GM23248 (cell line): Measurements from ENCODE around the gene DPYD. TPM values are rescaled to one million over a fixed set of nuclear protein-coding genes. Genes with fewer than 3 reads are reported as not detected.

Source experiments
- DNase-seq: peaks from one replicate; pipeline ENCODE4 v3.0.0-alpha.2; 2015
- H2AFZ ChIP-seq: fragments of 200-600 bp; sonication (generic); 2 replicates; pipeline ENCODE4 v1.6.1; 2016; ENCODE audit warnings: antibody characterized with exemption
- H3F3A ChIP-seq: fragments of 200-600 bp; sonication (generic); 2 replicates; pipeline ENCODE4 v1.6.1; 2016; ENCODE audit warnings: mild to moderate bottlenecking, antibody characterized with exemption, mixed run types; ENCODE audit not compliant: insufficient read depth
- H3K27ac ChIP-seq: fragments of 200-600 bp; sonication (generic); 2 replicates; pipeline ENCODE4 v1.5.1; 2016; ENCODE audit warnings: mild to moderate bottlenecking
- H3K27me3 ChIP-seq: fragments of 200-600 bp; sonication (generic); replicated peaks from 2 replicates; pipeline ENCODE4 v1.6.1; 2016; ENCODE audit warnings: mild to moderate bottlenecking; ENCODE audit not compliant: insufficient read depth
- H3K36me3 ChIP-seq: fragments of 200-600 bp; sonication (generic); 2 replicates; pipeline ENCODE4 v1.6.1; 2016; ENCODE audit warnings: low read depth, mild to moderate bottlenecking
- H3K4me1 ChIP-seq: fragments of 200-600 bp; sonication (generic); 2 replicates; pipeline ENCODE4 v1.6.1; 2016; ENCODE audit warnings: mild to moderate bottlenecking; ENCODE audit not compliant: insufficient read depth
- H3K4me2 ChIP-seq: fragments of 200-600 bp; sonication (generic); one replicate; pipeline ENCODE4 v1.6.1; 2016; ENCODE audit warnings: mild to moderate bottlenecking; ENCODE audit not compliant: unreplicated experiment
- H3K4me3 ChIP-seq: fragments of 200-600 bp; sonication (generic); 2 replicates; pipeline ENCODE4 v1.5.1; 2016; ENCODE audit warnings: mild to moderate bottlenecking
- H3K79me2 ChIP-seq: fragments of 200-600 bp; sonication (generic); 2 replicates; pipeline ENCODE4 v1.6.1; 2016; ENCODE audit warnings: mild to moderate bottlenecking; ENCODE audit not compliant: insufficient read depth
- H3K9ac ChIP-seq: fragments of 200-600 bp; sonication (generic); 2 replicates; pipeline ENCODE4 v1.6.1; 2016; ENCODE audit warnings: mild to moderate bottlenecking
- H3K9me2 ChIP-seq: fragments of 200-600 bp; sonication (generic); 2 replicates; pipeline ENCODE4 v1.6.1; 2016; ENCODE audit warnings: mixed run types, mild to moderate bottlenecking, moderate library complexity; ENCODE audit not compliant: insufficient read depth
- H3K9me3 ChIP-seq: fragments of 200-600 bp; sonication (generic); one replicate; pipeline ENCODE4 v1.6.1; 2017; ENCODE audit warnings: low read depth
- H4K20me1 ChIP-seq: fragments of 200-600 bp; sonication (generic); 2 replicates; pipeline ENCODE4 v1.6.0; 2016; ENCODE audit not compliant: insufficient read depth
- EZH2 ChIP-seq: fragments of 200-600 bp; sonication (generic); IDR thresholded peaks from 2 replicates; pipeline ENCODE4 v1.6.1; 2018; ENCODE audit warnings: antibody characterized with exemption, mild to moderate bottlenecking; ENCODE audit not compliant: insufficient read depth, poor library complexity, severe bottlenecking
- EZH2phosphoT487 ChIP-seq: fragments of 200-600 bp; sonication (generic); IDR thresholded peaks from 2 replicates; pipeline ENCODE4 v1.6.1; 2018; ENCODE audit warnings: antibody characterized with exemption, moderate library complexity, mild to moderate bottlenecking, low read depth; ENCODE audit not compliant: insufficient read depth
- WGBS, 2 experiments: methylation state at CpG; one replicate each; pipeline ENCODE4 v1.1.6; 2015 to 2017; ENCODE audit warnings: low lambda C conversion rate in 2 of 2, low coverage in 1 of 2; ENCODE audit errors: missing lambda C conversion rate in 2 of 2; 5-methylcytosine and 5-hydroxymethylcytosine counted together
- in situ Hi-C: fragments of 300-500 bp; cut with MboI; formaldehyde crosslinking; loops from 2 replicates; pipeline ENCODE4 v1.15.0; 2020
- polyA plus RNA-seq: library from polyadenylated mRNA; unstranded; fragments of >200 nt; fragmentation: Nextera tagmentation; extraction: Ambion mirVana; gene quantifications from 2 replicates; pipeline ENCODE4 v1.2.1, GENCODE V29; 2016
- total RNA-seq: library from RNA; depleted of rRNA; stranded (reverse); fragments of >200 nt; shearing (Covaris generic); gene quantifications from 2 replicates; pipeline ENCODE4 v1.2.3, GENCODE V29; 2014

Gene DPYD
- total and polyA plus RNA-seq, 2 experiments from 2014 or later = 38.4 to 70.7 TPM

DNA sequence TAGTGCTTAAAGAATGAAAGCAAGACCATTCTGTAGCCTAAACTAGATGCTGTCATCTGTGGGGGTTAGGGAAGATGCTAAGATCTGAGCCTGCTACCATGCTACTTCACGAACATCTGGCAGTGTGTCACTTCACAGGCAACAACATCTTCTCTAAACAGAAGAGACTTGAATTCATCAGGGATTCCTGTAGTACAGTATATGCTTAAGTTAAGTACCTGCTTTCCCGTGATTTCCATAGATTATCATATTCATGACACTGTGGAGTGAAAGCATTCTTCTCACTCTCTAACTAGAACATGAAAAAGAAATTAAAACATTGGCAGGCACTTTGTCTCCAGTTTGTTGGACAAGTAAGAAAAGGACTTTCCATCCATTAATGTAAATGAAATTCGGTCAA is 808.4 kb downstream of the DPYD start:
- WGBS, 2 experiments = 88 to 89% methylated on average over 3 of the region's 3 CpGs
- peaks cover 13% of the 10 kb centered on the region for H3K4me1 ChIP-seq
- H3K9me3 ChIP-seq = no peaks in the 10 kb centered on the region
- no peak overlapping the region for H3K9ac ChIP-seq
- no peaks in the 10 kb centered on the region for H3K36me3 ChIP-seq
- in situ Hi-C loops = no loop called here
- H3K4me2 ChIP-seq = no peak overlapping the region
- TF ChIP-seq EZH2 (no peak), EZH2phosphoT487 (no peak)
- no peak for DNase-seq
- H4K20me1 ChIP-seq = no peaks in the 10 kb centered on the region
- no peaks in the 10 kb centered on the region for H3K79me2 ChIP-seq
- H3K27ac ChIP-seq = no peak overlapping the region
- no peak overlapping the region for H2AFZ ChIP-seq
- H3K27me3 ChIP-seq = no peaks in the 10 kb centered on the region
- no peak overlapping the region for H3K4me3 ChIP-seq
- H3K9me2 ChIP-seq = no peaks in the 10 kb centered on the region
- H3F3A ChIP-seq = peaks cover 16% of the 10 kb centered on the region; the same call in 1 of the 2 replicates

DNA sequence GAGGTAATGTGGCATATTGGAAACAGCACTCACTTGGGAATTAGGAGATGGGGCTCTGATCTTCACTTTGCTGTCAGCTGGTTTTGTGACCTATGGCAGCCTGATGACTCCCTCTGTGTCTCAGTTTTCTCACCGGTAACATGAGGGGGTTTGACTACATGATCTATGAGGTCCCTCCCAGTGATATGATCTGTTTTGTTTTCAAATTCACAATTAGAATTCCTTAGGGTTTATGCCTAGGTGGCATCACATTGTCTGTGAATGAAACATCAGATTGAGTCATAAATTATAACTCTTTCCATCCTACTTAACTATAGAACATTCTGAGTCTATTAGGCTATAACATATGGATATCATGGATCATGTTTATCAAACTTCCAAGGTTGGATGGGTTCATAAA is 812.7 kb downstream of the DPYD start:
- DNase-seq = peak; percentile 52

DNA sequence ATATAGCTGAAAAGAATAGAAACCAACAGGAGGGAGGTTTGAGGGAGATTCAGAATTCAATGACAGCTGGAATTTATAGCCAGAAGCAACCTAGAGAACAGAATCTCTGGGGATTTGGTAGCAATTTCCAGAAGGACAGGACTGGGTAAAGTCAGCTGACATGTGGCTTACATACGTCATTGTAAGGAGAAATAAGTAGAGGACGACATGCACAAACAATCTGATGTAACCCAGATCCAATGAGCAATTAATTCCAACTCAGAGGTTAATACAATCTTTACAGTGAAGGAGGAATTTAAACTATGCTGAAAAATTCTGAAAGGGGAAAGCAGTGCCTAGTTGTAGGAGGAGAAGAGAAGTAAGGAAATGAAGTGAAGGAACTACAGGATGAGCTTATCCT is 815.3 kb downstream of the DPYD start:
- H4K20me1 ChIP-seq = no peaks in the 10 kb centered on the region
- peaks cover 15% of the 10 kb centered on the region; the same call in 1 of the 2 replicates for H3F3A ChIP-seq
- no peaks in the 10 kb centered on the region for H3K9me3 ChIP-seq
- peaks cover 15% of the 10 kb centered on the region for H3K4me1 ChIP-seq
- no peak overlapping the region for H3K27ac ChIP-seq
- H3K9me2 ChIP-seq = no peaks in the 10 kb centered on the region
- WGBS, 2 experiments = 64 to 69% methylated on average over 2 of the region's 2 CpGs
- no peak for DNase-seq
- H3K36me3 ChIP-seq = peaks cover 3% of the 10 kb centered on the region; the same call in 1 of the 2 replicates
- H3K4me3 ChIP-seq = no peak overlapping the region
- no peaks in the 10 kb centered on the region for H3K27me3 ChIP-seq
- no peak overlapping the region for H2AFZ ChIP-seq
- no peak overlapping the region for H3K4me2 ChIP-seq
- in situ Hi-C loops = no loop called here
- no peaks in the 10 kb centered on the region for H3K79me2 ChIP-seq
- TF ChIP-seq EZH2 (no peak), EZH2phosphoT487 (no peak)
- no peak overlapping the region for H3K9ac ChIP-seq

More for the DNA sequence above, 812.7 kb downstream of the DPYD start:
- in situ Hi-C loops = no loop called here
- Histone ChIP-seq H3K27me3 (no peaks in the 10 kb centered on the region), H4K20me1 (no peaks in the 10 kb centered on the region), H3F3A (peaks cover 16% of the 10 kb centered on the region; the same call in 1 of the 2 replicates), H3K4me2 (no peak overlapping the region), H3K4me1 (peaks cover 15% of the 10 kb centered on the region), H3K27ac (peak overlapping the region; percentile 3; the same call in 1 of the 2 replicates), H3K4me3 (no peak overlapping the region), H3K9me3 (no peaks in the 10 kb centered on the region), H3K9ac (no peak overlapping the region), H3K9me2 (no peaks in the 10 kb centered on the region), H3K79me2 (no peaks in the 10 kb centered on the region), H3K36me3 (no peaks in the 10 kb centered on the region; the same call in 1 of the 2 replicates), H2AFZ (no peak overlapping the region)
- TF ChIP-seq EZH2 = no peak
- no peak for TF ChIP-seq EZH2phosphoT487
- 4 to 6% methylated on average over 1 of the region's 1 CpG for WGBS, 2 experiments

DNA sequence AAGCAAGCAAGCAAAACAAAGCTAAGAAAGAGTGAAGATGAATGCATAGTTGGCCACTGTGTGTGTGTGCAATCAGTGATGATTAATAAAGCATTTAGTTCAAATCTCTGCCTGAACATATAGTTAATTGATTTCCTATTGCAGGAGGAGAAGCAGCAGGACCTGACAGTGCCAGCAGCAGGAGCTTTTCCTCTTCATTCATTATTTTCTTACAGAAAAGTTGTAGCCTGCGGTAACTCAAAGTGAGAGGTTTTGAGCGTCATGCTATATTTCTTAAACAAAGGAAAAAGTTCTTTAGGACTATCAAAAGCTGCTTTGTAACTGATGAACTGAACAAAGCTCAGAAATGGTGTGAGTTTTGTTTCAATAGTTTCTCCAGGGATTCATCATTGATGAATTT is 819.3 kb downstream of the DPYD start:
- H3K27ac ChIP-seq = no peak overlapping the region
- H3K9me3 ChIP-seq = no peaks in the 10 kb centered on the region
- no peak overlapping the region for H3K9ac ChIP-seq
- no peaks in the 10 kb centered on the region for H4K20me1 ChIP-seq
- no peak overlapping the region for H3K4me2 ChIP-seq
- H3F3A ChIP-seq = no peaks in the 10 kb centered on the region
- H2AFZ ChIP-seq = no peak overlapping the region
- peaks cover 7% of the 10 kb centered on the region; the same call in 1 of the 2 replicates for H3K36me3 ChIP-seq
- no peak for TF ChIP-seq EZH2
- no peak for TF ChIP-seq EZH2phosphoT487
- in situ Hi-C loops = no loop called here
- no peaks in the 10 kb centered on the region for H3K9me2 ChIP-seq
- WGBS, 2 experiments = 100% methylated on average over 2 of the region's 2 CpGs
- no peak overlapping the region for H3K4me3 ChIP-seq
- no peaks in the 10 kb centered on the region for H3K4me1 ChIP-seq
- H3K79me2 ChIP-seq = no peaks in the 10 kb centered on the region
- H3K27me3 ChIP-seq = no peaks in the 10 kb centered on the region
- no peak for DNase-seq
